Hematopoietic multipotent progenitor cell treated with erythropoietin and hydrocortisone succinate and interleukin-3 and kit ligand, for 4 days (in vitro differentiated cells): ENCODE results near the gene USP3.
A peak's percentile ranks its signal among the peaks of the same experiment; 100 is the strongest.

Source experiments
- DNase-seq: peaks from one replicate; pipeline ENCODE4 v3.0.0-alpha.2; 2015

USP3 gene

DNA sequence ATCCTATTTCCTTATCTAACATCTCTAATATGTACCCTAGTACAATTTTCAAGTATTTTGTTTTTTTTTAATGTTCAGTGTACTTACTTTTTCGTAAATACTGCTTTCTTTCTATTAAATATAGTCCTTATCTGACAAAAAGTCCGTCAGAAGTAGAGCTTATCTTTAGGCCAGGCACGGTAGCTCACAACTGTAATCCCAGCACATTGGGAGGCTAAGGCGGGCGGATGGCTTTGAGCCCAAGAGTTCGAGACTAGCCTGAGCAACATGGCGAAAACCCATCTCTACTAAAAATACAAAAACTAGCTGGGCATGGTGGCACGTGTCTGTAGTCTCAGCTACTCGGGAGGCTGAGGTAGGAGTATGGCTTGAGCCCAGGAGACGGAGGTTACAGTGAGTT is 41.1 kb downstream of the USP3 start:
- peak; percentile 72 for DNase-seq

- no peak for DNase-seq
Measured at GRCh38 chr15:63551400-63551799, 47.0 kb downstream of the USP3 start.

GRCh38 chr15:63553388-63553791 is 49.0 kb downstream of the USP3 start:
- peak; percentile 64 for DNase-seq

DNA sequence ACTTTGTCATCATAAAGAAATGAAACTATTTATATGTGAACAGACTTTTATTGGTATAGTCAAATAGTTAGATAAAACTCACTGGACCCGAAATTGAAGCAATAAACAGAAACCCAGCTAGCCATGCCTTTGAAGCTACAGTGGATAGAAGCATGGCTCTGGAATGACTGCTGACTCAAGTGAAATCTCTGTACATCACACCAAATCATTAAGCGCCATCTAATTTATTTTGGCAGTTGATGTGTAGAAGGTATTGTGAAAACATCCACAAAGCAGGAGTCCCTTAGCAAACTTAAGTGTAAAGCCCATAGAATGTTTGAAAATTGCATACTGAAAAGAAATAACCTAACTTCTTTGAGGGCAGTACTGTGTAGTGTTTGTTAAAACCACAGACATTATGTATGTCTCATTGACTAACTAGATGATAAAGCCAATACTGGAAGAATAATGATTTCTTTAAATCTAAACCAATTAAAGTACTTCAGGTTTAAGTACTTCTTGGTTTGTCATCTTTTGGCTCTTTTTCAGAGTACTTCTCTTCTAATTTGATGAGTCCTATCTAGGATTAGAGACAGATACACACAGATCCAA is 50.0 kb downstream of the USP3 start:
- DNase-seq = no peak

DNA sequence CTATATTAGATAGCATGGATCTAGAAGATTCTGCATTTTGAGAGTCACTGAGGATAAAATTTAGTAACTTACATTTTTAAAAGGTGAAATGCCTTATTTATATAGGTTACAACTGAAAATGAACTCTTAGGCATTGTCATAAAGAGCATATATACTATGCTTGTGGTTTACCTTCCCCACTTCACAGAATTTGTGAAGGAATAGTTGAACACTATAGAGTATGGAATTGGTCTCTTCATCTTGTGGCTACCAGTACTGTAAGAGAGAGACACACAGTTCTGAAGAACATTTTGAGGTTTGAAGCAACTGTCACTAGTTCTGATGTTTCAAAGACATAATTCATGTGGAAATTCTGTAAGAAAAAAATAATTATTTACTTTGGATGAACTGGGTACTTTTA is 51.1 kb downstream of the USP3 start:
- DNase-seq = no peak

GRCh38 chr15:63556246-63556645 is 51.9 kb downstream of the USP3 start:
- DNase-seq = no peak

- DNase-seq = no peak
Measured at GRCh38 chr15:63556736-63557135, 52.3 kb downstream of the USP3 start.

DNA sequence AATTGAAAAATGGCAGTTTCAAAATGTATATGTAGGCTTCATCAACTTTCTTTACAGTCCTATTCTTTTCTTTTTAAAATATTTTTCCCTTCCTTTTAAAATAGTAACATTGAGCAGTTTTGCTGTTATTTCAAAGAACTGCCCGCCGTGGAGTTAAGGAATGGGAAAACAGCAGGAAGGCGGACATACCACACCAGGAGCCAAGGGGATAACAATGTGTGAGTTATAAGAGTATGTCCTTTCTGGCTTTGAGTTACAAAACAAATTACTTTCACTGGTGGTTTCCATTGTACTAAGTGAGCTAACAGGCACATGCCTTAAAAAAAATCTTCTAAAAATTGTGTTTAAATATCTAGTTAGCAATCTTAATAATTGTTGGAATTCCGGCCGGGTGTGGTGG is 55.4 kb downstream of the USP3 start:
- no peak for DNase-seq

- DNase-seq = no peak
Measured at GRCh38 chr15:63560741-63561448, 56.5 kb downstream of the USP3 start.

- no peak for DNase-seq
Measured at GRCh38 chr15:63564093-63564492, 59.7 kb downstream of the USP3 start.

- no peak for DNase-seq
Measured at GRCh38 chr15:63565536-63566186, 61.3 kb downstream of the USP3 start.

DNA sequence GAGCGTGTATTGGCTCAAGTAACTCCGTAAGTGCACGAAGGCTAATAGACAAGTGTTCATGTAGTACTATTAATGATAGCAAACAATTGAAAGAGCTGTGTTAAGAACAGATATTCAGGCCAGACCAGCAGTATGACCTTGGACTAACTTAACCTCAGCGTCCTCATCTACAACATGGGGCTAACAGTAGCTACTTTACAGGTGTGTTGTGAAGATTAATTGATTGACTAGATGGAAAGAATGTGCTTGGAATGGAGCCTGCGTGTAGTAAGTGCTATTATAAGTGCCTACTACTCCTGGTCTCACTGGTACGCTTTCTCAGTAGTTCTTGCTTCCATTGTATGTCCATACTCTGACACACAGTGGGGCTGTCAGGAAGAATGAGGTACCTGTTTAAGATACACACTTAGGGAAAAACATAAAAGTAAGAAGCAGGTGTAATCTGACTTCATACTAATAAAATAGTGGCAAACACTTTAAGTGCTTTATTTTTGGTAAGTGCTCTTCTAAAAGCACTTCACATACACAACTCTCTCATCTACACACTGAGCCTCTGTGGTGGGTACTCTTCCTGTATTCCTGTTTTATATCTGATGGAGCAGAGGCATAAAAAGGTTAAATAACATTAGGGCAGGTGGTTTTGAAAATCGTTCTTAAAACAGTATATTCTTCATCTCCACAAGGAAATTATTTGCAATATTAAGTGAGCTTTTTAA is 68.5 kb downstream of the USP3 start:
- DNase-seq = no peak

- no peak for DNase-seq
Measured at GRCh38 chr15:63573533-63573932, 69.1 kb downstream of the USP3 start.

DNA sequence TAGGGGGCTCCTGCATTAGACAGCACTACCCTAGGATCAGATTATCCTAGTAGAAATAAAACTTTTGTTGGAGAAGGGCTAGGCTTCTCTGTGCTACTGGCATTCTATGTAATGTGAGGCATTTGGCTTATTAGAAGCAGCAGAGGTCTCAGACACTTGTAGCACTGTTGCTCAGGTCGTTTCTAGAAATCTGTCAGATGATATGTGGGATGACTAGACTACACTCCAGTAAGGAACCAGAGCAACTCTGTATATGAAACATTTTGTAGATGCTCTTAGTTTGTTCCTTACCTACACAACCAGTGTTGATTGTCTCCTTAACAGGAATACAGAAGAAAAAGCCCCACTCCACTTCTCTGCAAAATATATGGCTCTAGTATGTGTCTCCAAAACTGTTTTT is 70.9 kb downstream of the USP3 start:
- no peak for DNase-seq

DNA sequence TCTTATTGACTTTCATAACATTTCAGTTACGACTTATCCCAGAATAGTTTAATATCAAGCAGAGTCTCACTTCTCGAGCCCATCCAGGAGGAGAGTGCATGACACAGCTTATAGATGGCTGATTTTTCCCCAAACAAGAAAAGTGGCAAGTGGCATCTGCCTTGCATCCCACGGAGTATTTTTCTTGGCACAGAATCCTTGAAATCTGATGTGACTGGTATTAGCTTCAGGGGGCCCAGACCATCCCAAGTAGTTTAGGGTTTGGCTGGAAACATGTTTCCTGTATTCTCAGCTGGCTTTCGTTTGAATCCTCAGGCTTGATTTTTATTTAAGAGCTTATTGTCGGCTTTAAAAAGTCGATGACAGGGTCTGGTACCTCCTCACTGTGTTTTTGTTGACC is 72.0 kb downstream of the USP3 start:
- no peak for DNase-seq

- DNase-seq = no peak
Measured at GRCh38 chr15:63582179-63582578, 77.8 kb downstream of the USP3 start.

DNA sequence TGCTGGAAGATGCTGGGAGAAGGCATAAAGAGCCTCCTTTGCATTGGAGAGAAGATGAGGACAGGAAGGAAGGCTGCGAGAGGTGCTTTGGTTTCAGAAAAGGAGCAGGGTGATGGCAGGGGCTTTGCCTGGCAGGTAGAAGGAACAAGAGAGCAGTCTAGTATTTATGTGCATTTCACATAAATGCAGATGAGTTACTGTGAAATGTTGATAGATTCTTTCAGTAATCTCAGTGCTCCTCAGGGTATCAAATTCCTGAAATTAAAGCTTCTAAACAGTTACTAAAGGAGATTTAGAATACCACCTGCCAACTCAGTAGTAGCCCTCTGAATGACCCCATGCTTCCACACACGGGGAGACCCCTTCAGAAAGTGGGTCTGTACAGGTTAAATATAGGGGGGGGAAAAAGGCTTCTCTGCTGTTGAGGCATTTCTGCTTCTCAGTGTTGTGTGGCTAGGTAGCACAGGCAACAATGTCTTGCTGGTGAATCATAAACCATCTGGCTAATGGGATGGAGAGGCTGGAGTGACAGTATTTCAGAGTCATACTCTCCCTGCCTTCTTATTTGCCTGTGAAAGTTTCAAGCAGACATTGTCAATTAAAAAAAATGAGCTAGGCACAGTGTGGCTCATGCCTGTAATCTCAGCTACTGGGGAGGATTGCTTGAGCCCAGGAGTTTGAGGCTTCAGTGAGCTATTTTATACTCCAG is 78.5 kb downstream of the USP3 start:
- DNase-seq = no peak

GRCh38 chr15:63586790-63587189 is 82.4 kb downstream of the USP3 start:
- DNase-seq = no peak

- no peak for DNase-seq
Measured at GRCh38 chr15:63587527-63587926, 83.1 kb downstream of the USP3 start.

- no peak for DNase-seq
Measured at GRCh38 chr15:63588826-63589225, 84.4 kb downstream of the USP3 start.

- no peak for DNase-seq
Measured at GRCh38 chr15:63593705-63594671, 89.6 kb downstream of the USP3 start.

- DNase-seq = no peak
Measured at GRCh38 chr15:63595065-63595464, 90.7 kb downstream of the USP3 start.
